Panc1 (cell line): ENCODE results near the gene PCDHGA6.

Experiments
- REST ChIP-seq, 2 experiments: IDR thresholded peaks; 2 replicates each; pipeline ENCODE4 v1.6.1; 2011 to 2012; ENCODE audit warnings: low read depth in 2 of 2, control low read depth in 1 of 2, low read length in 1 of 2, mild to moderate bottlenecking in 1 of 2, moderate library complexity in 1 of 2; ENCODE audit not compliant: insufficient read depth in 1 of 2
- TCF7L2 ChIP-seq: IDR thresholded peaks from 2 replicates; pipeline ENCODE4 v1.6.1; 2011; ENCODE audit warnings: mild to moderate bottlenecking, low read depth, low read length, inconsistent platforms

- no peak for TF ChIP-seq TCF7L2
- TF ChIP-seq REST (IDR thresholded peaks at IDR 0.05; ENCODE audit: insufficient read depth in 1 of 2, low read depth in 2 of 2, low read length in 1 of 2) = no peak
These were observed 28.4 kb upstream of the PCDHGA6 start for GRCh38 chr5:141345327-141345726.
